OCI-LY7 (cell line): Measurements from ENCODE around the gene ATP1A2.
A peak's percentile ranks its signal among the peaks of the same experiment; 100 is the strongest.

Source experiments
- CTCF ChIP-seq: fragments of 200-600 bp; sonication (generic); conservative IDR thresholded peaks from 2 replicates; pipeline ENCODE4 v1.5.1; 2014; ENCODE audit warnings: mild to moderate bottlenecking, antibody characterized with exemption, low read length, moderate library complexity, mixed read lengths
- EZH2phosphoT487 ChIP-seq: fragments of 200-600 bp; sonication (generic); IDR thresholded peaks from 2 replicates; pipeline ENCODE4 v1.6.1; 2018; ENCODE audit warnings: low read depth, borderline replicate concordance, mild to moderate bottlenecking, mixed run types, antibody characterized with exemption, low read length, moderate library complexity, mixed read lengths

GRCh38 chr1:160083968-160084770 is 31.4 kb upstream of the ATP1A2 start:
- peak; percentile 62 for TF ChIP-seq CTCF
- TF ChIP-seq EZH2phosphoT487, result no peak
